Measurements from ENCODE around the gene PPIG.

GRCh38 chr2:169690958-169691357 is 106.8 kb downstream of the PPIG start:
- no peak for TF ChIP-seq KLF10 (tag by site-specific recombination; IDR thresholded peaks at IDR 0.05)
- no peak for TF ChIP-seq TCF7L2 (IDR thresholded peaks at IDR 0.05; ENCODE audit: borderline replicate concordance, low read depth, low read length)
- TF ChIP-seq ZNF48 (tag by site-specific recombination; IDR thresholded peaks at IDR 0.05): no peak
- TF ChIP-seq REST (tag by site-specific recombination; IDR thresholded peaks at IDR 0.05): no peak
- TF ChIP-seq ZNF76 (tag by site-specific recombination; IDR thresholded peaks at IDR 0.05; ENCODE audit: borderline replicate concordance, low read depth): no peak
- no peak for TF ChIP-seq KLF17 (tag by site-specific recombination; IDR thresholded peaks at IDR 0.05)
- TF ChIP-seq, protein P1, sequence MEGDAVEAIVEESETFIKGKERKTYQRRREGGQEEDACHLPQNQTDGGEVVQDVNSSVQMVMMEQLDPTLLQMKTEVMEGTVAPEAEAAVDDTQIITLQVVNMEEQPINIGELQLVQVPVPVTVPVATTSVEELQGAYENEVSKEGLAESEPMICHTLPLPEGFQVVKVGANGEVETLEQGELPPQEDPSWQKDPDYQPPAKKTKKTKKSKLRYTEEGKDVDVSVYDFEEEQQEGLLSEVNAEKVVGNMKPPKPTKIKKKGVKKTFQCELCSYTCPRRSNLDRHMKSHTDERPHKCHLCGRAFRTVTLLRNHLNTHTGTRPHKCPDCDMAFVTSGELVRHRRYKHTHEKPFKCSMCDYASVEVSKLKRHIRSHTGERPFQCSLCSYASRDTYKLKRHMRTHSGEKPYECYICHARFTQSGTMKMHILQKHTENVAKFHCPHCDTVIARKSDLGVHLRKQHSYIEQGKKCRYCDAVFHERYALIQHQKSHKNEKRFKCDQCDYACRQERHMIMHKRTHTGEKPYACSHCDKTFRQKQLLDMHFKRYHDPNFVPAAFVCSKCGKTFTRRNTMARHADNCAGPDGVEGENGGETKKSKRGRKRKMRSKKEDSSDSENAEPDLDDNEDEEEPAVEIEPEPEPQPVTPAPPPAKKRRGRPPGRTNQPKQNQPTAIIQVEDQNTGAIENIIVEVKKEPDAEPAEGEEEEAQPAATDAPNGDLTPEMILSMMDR (tag by site-specific recombination; IDR thresholded peaks at IDR 0.05): no peak
- TF ChIP-seq ZNF140 (tag by site-specific recombination; IDR thresholded peaks at IDR 0.05): no peak
- no peak for TF ChIP-seq PATZ1 (tag by site-specific recombination; IDR thresholded peaks at IDR 0.05)
- TF ChIP-seq ZIC2 (tag by site-specific recombination; IDR thresholded peaks at IDR 0.05): no peak

All from HEK293 (cell line).